GM12891 (cell line): ENCODE data around the gene TXNDC8. TPM values are rescaled to one million over a fixed set of nuclear protein-coding genes. Genes with fewer than 3 reads are reported as not detected.
"Not testable (repeated sequence)": the region's sequence is repeated elsewhere in the genome, so short reads cannot be mapped to it uniquely, and the experiment has no call there.

Source experiments
- DNase-seq: peaks from one replicate; pipeline ENCODE4 v3.0.0; 2011; ENCODE audit warnings: low spot score; ENCODE audit not compliant: insufficient read length
- FAIRE-seq: peaks from 2 replicates; lab custom pipeline; 2011; peaks lifted over from hg19 to GRCh38; lab: Jason Lieb, UNC
- PAX5 ChIP-seq: IDR thresholded peaks from 2 replicates; pipeline ENCODE4 v1.6.1; 2011; ENCODE audit warnings: low read length, moderate library complexity, mild to moderate bottlenecking; ENCODE audit not compliant: insufficient read depth, severe bottlenecking
- POLR2A ChIP-seq: IDR thresholded peaks from 2 replicates; pipeline ENCODE4 v1.6.1; 2011; ENCODE audit warnings: low read depth, low read length, control low read depth
- POLR2AphosphoS5 ChIP-seq: IDR thresholded peaks from 2 replicates; pipeline ENCODE4 v1.6.1; 2011; ENCODE audit warnings: low read depth, low read length, control low read depth
- POU2F2 ChIP-seq: IDR thresholded peaks from 2 replicates; pipeline ENCODE4 v1.6.1; 2011; ENCODE audit warnings: low read depth, mild to moderate bottlenecking, control low read depth, low read length, moderate library complexity
- SPI1 ChIP-seq: IDR thresholded peaks from 2 replicates; pipeline ENCODE4 v1.6.1; 2011; ENCODE audit warnings: low read depth, low read length, control low read depth
- TAF1 ChIP-seq: IDR thresholded peaks from 2 replicates; pipeline ENCODE4 v1.6.1; 2011; ENCODE audit warnings: low read depth, low read length, control low read depth
- polyA plus RNA-seq: library from polyadenylated mRNA; unstranded; fragments of >200 nt; gene quantifications from one replicate; pipeline ENCODE4 v1.2.1, GENCODE V29; 2012; ENCODE audit warnings: low read depth, missing spikeins, inconsistent platforms; ENCODE audit not compliant: missing spikeins

Gene TXNDC8
- not detected for polyA plus RNA-seq

DNA sequence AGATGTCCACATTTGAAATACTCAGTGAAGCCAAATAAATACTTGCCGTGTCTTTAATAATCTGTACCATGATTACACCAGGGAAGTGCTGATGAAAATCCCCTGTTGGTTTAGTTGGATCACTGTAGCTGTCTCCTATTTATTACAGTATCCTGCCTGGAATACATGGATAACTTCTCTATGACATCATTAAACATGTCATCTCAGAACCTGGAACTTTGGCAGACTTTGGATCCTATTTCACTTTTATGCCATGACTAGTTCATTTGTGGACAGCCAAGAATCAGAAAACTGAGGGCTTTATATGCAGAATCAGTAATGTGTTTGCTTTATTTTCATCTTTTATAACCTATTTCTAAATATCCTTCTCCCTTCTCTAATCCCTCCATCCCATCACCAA lies at the start of gene TXNDC8:
TSS of gene TXNDC8 (minus strand) at position 137 of the 400 bp plus-strand sequence.
- FAIRE-seq = no peak
- DNase-seq = no peak
- TF ChIP-seq POU2F2 = no peak
- no peak for TF ChIP-seq PAX5
- TF ChIP-seq POLR2A = no peak
- no peak for TF ChIP-seq POLR2AphosphoS5
- TF ChIP-seq SPI1 = no peak
- TF ChIP-seq TAF1 = no peak

DNA sequence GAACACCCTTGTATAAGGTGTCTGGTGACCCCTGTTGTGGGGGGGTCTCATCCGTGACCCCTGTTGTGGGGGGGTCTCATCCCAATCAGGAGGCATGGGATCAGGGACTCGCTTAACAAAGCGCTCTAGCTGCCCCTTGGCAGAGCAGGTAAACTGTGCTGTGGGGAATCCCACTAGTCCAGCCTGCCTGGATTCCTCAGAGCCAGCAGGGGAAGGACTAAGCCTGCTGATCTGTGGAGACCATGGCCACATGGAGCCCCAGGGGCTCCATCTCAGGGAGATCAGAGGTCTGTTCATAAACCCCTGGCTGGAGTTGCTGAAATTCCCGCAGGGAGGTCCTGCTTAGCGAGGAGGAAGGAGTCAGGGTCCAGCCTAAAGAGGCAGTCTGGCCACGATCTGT lies 45.8 kb upstream of the TXNDC8 start:
- DNase-seq = no peak
- FAIRE-seq = no peak
- TF ChIP-seq TAF1 (no peak), POLR2A (no peak), POU2F2 (no peak), POLR2AphosphoS5 (no peak), SPI1 (no peak), PAX5 (no peak)

DNA sequence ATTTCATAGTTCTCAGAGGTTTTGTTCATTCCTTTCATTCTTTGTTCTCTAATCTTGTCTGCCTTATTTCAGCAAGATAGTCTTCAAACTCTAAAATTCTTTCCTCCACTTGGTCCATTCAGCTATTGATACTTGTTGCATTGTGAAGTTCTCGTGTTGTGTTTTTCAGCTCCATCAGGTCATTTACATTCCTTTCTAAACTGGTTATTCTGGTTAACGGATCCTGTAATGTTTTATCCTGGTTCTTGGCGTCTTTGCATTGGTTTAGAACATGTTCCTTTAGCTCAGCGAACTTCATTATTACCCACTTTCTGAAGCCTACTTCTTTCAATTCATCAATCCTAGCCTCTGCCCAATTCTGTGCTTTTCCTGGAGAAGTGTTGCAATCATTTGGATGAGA lies 45.1 kb upstream of the TXNDC8 start:
- TF ChIP-seq POU2F2 (no peak), TAF1 (no peak), POLR2AphosphoS5 (no peak), POLR2A (no peak), PAX5 (no peak), SPI1 (no peak)
- FAIRE-seq (no peak), DNase-seq (no peak)

DNA sequence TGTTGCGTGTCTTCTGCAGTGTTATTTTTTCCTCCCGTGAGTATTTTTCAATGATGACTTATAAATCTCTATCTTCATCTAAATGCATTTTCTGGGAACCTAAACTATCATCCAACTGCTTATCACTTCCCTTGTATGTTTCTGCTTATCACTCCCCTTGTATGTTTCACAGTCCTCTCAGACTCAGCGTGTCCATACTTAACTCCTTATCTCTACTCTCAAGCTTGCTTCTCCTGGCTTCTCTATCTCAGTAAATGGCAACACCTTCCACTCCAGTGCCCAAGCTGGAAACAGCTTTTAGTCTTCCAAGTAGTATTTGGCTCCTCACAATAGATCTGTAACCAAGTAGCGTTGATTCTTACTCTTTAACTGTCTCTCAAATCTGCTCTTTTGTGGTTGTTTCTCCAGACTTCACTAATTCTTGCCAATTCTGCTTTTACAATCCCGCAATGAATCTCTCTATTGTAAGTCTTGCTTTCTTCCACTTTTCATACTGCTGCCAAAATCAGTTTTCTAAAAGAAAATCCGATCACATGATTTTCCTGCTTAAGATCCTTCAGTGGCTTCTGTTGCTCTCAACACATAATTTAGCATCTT lies 33.8 kb upstream of the TXNDC8 start:
- DNase-seq (no peak), FAIRE-seq (no peak)
- TF ChIP-seq POLR2AphosphoS5 (no peak), SPI1 (no peak), POU2F2 (no peak), POLR2A (no peak), TAF1 (no peak), PAX5 (no peak)

DNA sequence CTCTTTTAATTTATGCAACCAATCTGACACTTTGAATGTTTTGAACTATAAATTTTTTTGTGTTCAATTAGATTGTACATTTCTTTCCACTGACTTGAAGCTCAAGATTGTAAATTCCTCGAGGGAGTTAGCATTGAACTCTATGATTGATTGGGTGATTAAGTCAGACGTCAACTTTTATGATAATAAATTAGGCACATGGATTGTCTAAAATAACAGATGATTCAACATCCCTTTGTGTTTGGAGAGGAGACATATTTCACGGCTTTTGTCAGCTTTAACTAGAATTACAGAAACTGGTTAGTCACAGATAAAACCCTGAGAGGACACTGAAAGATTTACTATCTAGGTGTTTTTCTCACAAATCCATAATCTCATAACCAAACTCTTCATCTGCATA lies 32.7 kb upstream of the TXNDC8 start:
- TF ChIP-seq POU2F2 (no peak), PAX5 (no peak), POLR2AphosphoS5 (no peak), POLR2A (no peak), TAF1 (no peak), SPI1 (no peak)
- DNase-seq = no peak
- FAIRE-seq = no peak

DNA sequence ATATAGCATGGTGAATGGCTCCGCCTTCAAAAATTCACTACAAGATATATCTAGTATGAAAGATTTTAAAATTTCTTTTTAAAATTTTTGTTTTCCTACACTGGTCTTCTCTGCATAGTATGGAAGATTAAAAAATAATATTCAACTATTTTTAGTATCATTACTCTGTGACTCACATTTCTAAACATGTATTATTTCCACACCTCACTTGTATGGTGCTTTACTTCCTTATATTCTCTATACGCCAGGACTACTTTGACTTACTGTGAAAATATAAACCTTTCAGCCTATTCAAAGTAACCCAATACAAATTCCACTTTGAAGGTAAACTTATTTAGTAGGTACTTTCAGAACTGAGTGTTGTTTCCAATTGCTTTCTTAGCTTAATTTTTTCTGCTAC lies 26.8 kb upstream of the TXNDC8 start:
- no peak for FAIRE-seq
- no peak for DNase-seq
- TF ChIP-seq POLR2A (no peak), PAX5 (no peak), POU2F2 (no peak), TAF1 (no peak), POLR2AphosphoS5 (no peak), SPI1 (no peak)

DNA sequence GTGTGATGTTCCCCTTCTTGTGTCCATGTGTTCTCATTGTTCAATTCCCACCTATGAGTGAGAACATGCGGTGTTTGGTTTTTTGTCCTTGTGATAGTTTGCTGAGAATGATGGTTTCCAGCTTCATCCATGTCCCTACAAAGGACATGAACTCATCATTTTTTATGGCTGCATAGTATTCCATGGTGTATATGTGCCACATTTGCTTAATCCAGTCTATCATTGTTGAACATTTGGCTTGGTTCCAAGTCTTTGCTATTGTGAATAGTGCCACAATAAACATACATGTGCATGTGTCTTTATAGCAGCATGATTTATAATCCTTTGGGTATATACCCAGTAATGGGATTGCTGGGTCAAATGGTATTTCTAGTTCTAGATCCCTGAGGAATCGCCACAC lies 21.3 kb upstream of the TXNDC8 start:
- not testable (repeated sequence) for DNase-seq, FAIRE-seq

DNA sequence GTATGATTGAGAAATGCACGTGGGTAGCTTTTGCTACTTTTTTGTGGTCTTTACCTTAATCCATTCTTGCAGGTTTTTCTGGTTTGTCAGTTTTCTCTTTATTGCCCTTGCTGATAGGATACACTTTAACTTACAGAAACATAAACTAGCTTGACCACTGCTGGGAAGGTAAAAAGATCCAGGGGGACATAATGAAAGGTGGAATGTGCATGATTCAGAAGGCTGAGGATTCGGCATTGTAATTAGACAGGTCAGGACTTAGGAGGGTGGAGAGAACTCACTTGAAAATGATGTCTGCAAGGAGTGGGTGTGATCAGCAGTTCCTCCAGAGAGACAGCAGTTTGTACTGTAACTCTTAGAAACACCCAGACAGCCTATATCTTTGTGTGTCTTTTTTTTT lies 19.8 kb upstream of the TXNDC8 start:
- DNase-seq (no peak), FAIRE-seq (no peak)
- TF ChIP-seq POU2F2 = no peak
- TF ChIP-seq POLR2A = no peak
- TF ChIP-seq SPI1 = no peak
- TF ChIP-seq POLR2AphosphoS5 = no peak

DNA sequence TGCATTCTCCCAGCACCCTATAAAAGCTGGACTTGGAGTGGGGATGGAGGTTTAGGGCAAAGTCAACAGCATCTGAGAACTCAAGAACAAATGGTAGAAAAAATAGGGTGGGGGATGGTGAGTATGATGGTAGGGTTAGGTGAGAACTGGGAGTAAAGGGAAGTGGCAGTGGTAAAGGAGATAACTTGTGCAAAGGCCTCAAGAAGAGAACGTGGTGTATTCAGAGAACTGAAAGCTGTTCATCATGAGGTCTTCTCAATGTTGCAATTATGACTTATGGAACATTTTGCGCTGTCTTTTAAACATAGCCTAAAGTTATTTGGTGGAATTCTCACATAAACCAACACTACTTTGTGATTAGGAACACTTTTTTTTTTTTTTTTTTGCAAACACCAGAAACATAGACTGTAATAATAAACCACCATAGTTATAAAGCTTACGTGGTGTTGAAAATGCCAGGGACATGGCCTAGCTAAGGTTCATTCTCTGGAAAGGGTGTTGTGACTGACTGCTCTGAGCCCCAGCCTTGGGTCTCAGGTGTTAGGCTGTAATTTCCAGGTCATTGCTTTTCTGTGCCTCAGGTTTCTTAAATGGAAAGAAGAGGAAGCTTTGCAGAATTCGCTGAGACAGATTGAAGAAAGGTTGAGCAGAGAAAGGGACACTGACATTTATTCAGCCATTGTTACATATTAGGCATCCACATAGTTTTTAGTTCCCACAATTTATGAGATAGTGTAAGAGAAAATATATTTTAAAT lies 19.2 kb upstream of the TXNDC8 start:
- no peak for FAIRE-seq
- no peak for DNase-seq
- TF ChIP-seq SPI1 (no peak), POLR2A (no peak), POU2F2 (no peak), POLR2AphosphoS5 (no peak), PAX5 (no peak), TAF1 (no peak)

DNA sequence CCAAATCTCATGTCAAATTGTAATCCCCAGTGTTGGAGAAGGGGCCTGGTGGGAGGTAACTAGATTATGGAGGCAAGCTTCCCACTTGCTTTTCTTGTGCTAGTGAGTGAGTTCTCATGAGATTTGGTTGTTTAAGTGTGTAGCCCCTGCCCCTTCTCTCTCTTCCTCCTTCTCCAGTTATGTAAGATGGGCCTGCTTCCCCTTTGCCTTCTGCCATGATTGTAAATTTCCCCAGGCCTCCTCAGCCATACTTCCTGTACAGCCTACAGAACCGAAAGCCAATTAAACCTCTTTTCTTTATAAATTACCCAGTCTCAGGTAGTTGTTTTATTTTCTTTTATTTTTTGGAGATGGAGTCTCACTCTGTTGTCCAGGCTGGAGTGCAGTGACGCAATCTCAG lies 18.2 kb upstream of the TXNDC8 start:
- DNase-seq (no peak), FAIRE-seq (no peak)
- TF ChIP-seq SPI1 (no peak), TAF1 (no peak), PAX5 (no peak), POLR2AphosphoS5 (no peak), POLR2A (no peak), POU2F2 (no peak)
